Stomach (tissue), 9 donors: Measurements from ENCODE around the gene NUP214. TPM values are rescaled to one million over a fixed set of nuclear protein-coding genes. Genes with fewer than 3 reads are reported as not detected.

Source experiments
- DNase-seq, 2 donors: peaks; one replicate each; pipeline versions ENCODE4 v3.0.0 to v3.0.0-alpha.2; 2013 to 2019
- H3K27ac ChIP-seq, 5 donors: fragments of 200-600 bp in 4 of 5; sonication (generic) in 4 of 5; one replicate each; pipeline ENCODE4 v1.5.1; 2013 to 2019; ENCODE audit warnings: mild to moderate bottlenecking in 1 of 5, moderate library complexity in 1 of 5
- H3K27me3 ChIP-seq, 3 donors: fragments of 200-600 bp; sonication (generic); one replicate each; pipeline ENCODE4 v1.5.1; 2017 to 2019; ENCODE audit warnings: mixed run types in 1 of 3
- H3K36me3 ChIP-seq, 4 donors: fragments of 200-600 bp; sonication (generic); 1 replicate in 3 of 4; 2 replicates in 1 of 4; pipeline ENCODE4 v1.5.1; 2016 to 2019
- H3K4me1 ChIP-seq, 4 donors: fragments of 200-600 bp; sonication (generic); one replicate each; pipeline ENCODE4 v1.5.1; 2016 to 2019
- H3K4me3 ChIP-seq, 4 donors: fragments of 200-600 bp; sonication (generic) in 3 of 4; one replicate each; pipeline ENCODE4 v1.5.1; 2016 to 2019; ENCODE audit warnings: mild to moderate bottlenecking in 1 of 4
- H3K9me3 ChIP-seq, 4 donors: fragments of 200-600 bp; sonication (generic); one replicate each; pipeline ENCODE4 v1.5.1; 2016 to 2019
- CTCF ChIP-seq, 7 experiments: fragments of 450-650 bp in 4 of 7; fragments of 200-600 bp in 3 of 7; sonication (generic) in 3 of 7; IDR thresholded peaks; one replicate each; pipeline ENCODE4 v1.5.1; 2016 to 2019; ENCODE audit warnings: antibody characterized with exemption in 7 of 7, control low read depth in 2 of 7, mild to moderate bottlenecking in 1 of 7
- EP300 ChIP-seq: sonication (generic); formaldehyde crosslinking; IDR thresholded peaks from one replicate; pipeline ENCODE4 v1.6.1; 2017; ENCODE audit warnings: antibody characterized with exemption
- POLR2A ChIP-seq, 4 donors: fragments of 450-650 bp; IDR thresholded peaks; one replicate each; pipeline ENCODE4 v1.6.1; 2016; ENCODE audit warnings: antibody characterized with exemption in 4 of 4, control low read depth in 2 of 4, mild to moderate bottlenecking in 1 of 4, moderate library complexity in 1 of 4
- POLR2AphosphoS5 ChIP-seq, 3 donors: sonication (generic); formaldehyde crosslinking; IDR thresholded peaks; one replicate each; pipeline ENCODE4 v1.6.1; 2016; ENCODE audit warnings: antibody characterized with exemption in 3 of 3
- WGBS, 5 donors: extraction: QIAGEN DNeasy Blood & Tissue Kit in 3 of 5; methylation state at CpG; one replicate each; pipeline versions ENCODE4 v1.1.5 to v1.1.7; 2013 to 2018; 5-methylcytosine and 5-hydroxymethylcytosine counted together
- intact Hi-C: fragments of 100-400 bp; cut with DNase I; formaldehyde crosslinking; loops from one replicate; pipeline ENCODE4 v1.15.1; 2023; ENCODE audit warnings: low total_unique reads
- polyA plus RNA-seq, 3 donors: library from polyadenylated mRNA; stranded (reverse); fragments of 200-250 nt; gene quantifications; one replicate each; pipeline ENCODE4 v1.2.3, GENCODE V29; 2013
- small RNA-seq, 4 donors: library from RNA; depleted of rRNA; stranded (forward); fragments of <200 nt; gene quantifications; one replicate each; pipeline ENCODE3, GENCODE V24; 2016
- total RNA-seq, 5 donors: library from RNA; depleted of rRNA; stranded (reverse); fragments of >200 nt; gene quantifications; one replicate each; pipeline versions ENCODE4 v1.1.0 to v1.2.3, GENCODE V29; 2014 to 2016
- donor health status: healthy with polysubstance abuse.
- donor health status: Bipolar disorder and iron deficiency.
- donor health status: healthy.

Gene NUP214
- total and polyA plus RNA-seq, 8 donors, result 21.7 to 111 (median 35.0) TPM

- Histone ChIP-seq H3K4me3 (peak overlapping the region; percentile 19 to 44 (median 36)), H3K36me3 (no peaks in the 10 kb centered on the region), H3K9me3 (no peaks in the 10 kb centered on the region), H3K4me1 (peaks cover 9 to 22% (median 18%) of the 10 kb centered on the region in 4 donors), H3K27me3 (peaks cover 0 to 56% (median 25%) of the 10 kb centered on the region in 3 donors), H3K27ac (no peak overlapping the region)
- no peak for TF ChIP-seq POLR2A (IDR thresholded peaks at IDR 0.05)
- no peak for TF ChIP-seq CTCF (IDR thresholded peaks at IDR 0.05)
- TF ChIP-seq EP300, result no peak
- no peak for TF ChIP-seq POLR2AphosphoS5 (IDR thresholded peaks at IDR 0.05)
- WGBS, 5 donors, result 3 to 7% (median 5%) methylated on average over 26 to 61 of the region's 61 CpGs
- intact Hi-C loops, result no loop called here
- peak in 1 of 2 donors; percentile 65 for DNase-seq
Measured at GRCh38 chr9:131282688-131283422, 157.5 kb downstream of the NUP214 start.

Small RNA genes within 50 kb of the gene (small RNA-seq; reads per million reads assigned to genes)
- 0 reads per million in 4 donors for gene RNU6-881P

Other genes with a start within 250 kb of the NUP214 start
- gene QRFP, start 228.8 kb upstream of the NUP214 start, total RNA-seq, result not detected
- not detected for gene QRFP, start 228.8 kb upstream of the NUP214 start, polyA plus RNA-seq
- 1 to 10 TPM in 1 of 5 donors, under 1 TPM in 1, not detected in 3; 0.18 to 6.4 TPM for gene FIBCD1, start 186.3 kb upstream of the NUP214 start, total RNA-seq
- under 1 TPM in 2 of 3 donors, not detected in 1; 0.20 to 0.61 TPM for gene FIBCD1, start 186.3 kb upstream of the NUP214 start, polyA plus RNA-seq
- 1 to 10 TPM in 3 of 5 donors, under 1 TPM in 1, not detected in 1; 0.73 to 9.6 (median 5.7) TPM for gene LAMC3, start 116.4 kb upstream of the NUP214 start, total RNA-seq
- under 1 TPM; 0.61 to 0.93 (median 0.73) TPM for gene LAMC3, start 116.4 kb upstream of the NUP214 start, polyA plus RNA-seq
- 10 to 100 TPM in 2 of 5 donors, 1 to 10 TPM in 1, not detected in 2; 1.2 to 18.4 (median 10.9) TPM for gene AIF1L, start 29.1 kb upstream of the NUP214 start, total RNA-seq
- 10 to 100 TPM in 1 of 3 donors, 1 to 10 TPM in 2; 3.8 to 10.9 (median 7.2) TPM for gene AIF1L, start 29.1 kb upstream of the NUP214 start, polyA plus RNA-seq
- 1 to 10 TPM in 4 of 5 donors, not detected in 1; 1.2 to 3.5 (median 2.5) TPM for gene FAM78A, start 150.9 kb downstream of the NUP214 start, total RNA-seq
- gene FAM78A, start 150.9 kb downstream of the NUP214 start, polyA plus RNA-seq, result 1 to 10 TPM in 2 of 3 donors, under 1 TPM in 1; 0.85 to 1.6 (median 1.5) TPM
- gene PLPP7, start 164.1 kb downstream of the NUP214 start, total RNA-seq, result 1 to 10 TPM in 3 of 5 donors, under 1 TPM in 1, not detected in 1; 0.29 to 1.8 (median 1.4) TPM
- gene PLPP7, start 164.1 kb downstream of the NUP214 start, polyA plus RNA-seq, result 1 to 10 TPM in 2 of 3 donors, under 1 TPM in 1; 0.92 to 1.7 (median 1.6) TPM